K562 (cell line): ENCODE data around the gene RNF144A. TPM values are rescaled to one million over a fixed set of nuclear protein-coding genes. Genes with fewer than 3 reads are reported as not detected.

Experiments
- ATAC-seq: fragments of 200-7000 bp; cut with Tn5 transposase; 3 replicates; pipeline ENCODE4 v1.9.1; 2020; ENCODE audit warnings: moderate library complexity
- BruUV-seq: library from RNA; stranded (reverse); fragments of 400-500 nt; replicated peaks from 2 replicates; lab custom pipeline; 2021; lab: Mats Ljungman, UMichigan
- CTCF ChIA-PET: fragments of 300-600 bp; formaldehyde crosslinking; extraction: SDS; loops from one replicate; lab custom pipeline; 2021; ENCODE audit warnings: low intra/inter-chr PET ratio; lab: Yijun Ruan, JAX
- POLR2A ChIA-PET: fragments of 300-600, 350-650 bp; sonication (Branson Sonifier 250); formaldehyde crosslinking; extraction: SDS; loops from one replicate; lab custom pipeline; 2021; ENCODE audit warnings: antibody characterized with exemption, inconsistent platforms; lab: Yijun Ruan, JAX
- DNase-seq, 4 experiments: peaks; one replicate each; pipeline versions ENCODE4 v3.0.0 to v3.0.0-alpha.2; 2011 to 2018; ENCODE audit warnings: low spot score in 3 of 4, mixed read lengths in 3 of 4; ENCODE audit errors: extremely low read depth in 1 of 4
- FAIRE-seq: peaks from 2 replicates; lab custom pipeline; 2011; peaks lifted over from hg19 to GRCh38; lab: Jason Lieb, UNC
- H2AFZ ChIP-seq: 2 replicates; pipeline ENCODE4 v1.6.0; 2011; ENCODE audit warnings: low read depth, low read length, control low read depth, inconsistent platforms
- H3K27ac ChIP-seq: fragments of 200-600 bp; 3 replicates; pipeline ENCODE4 v1.8.0; 2011; ENCODE audit warnings: low read depth, mild to moderate bottlenecking, control low read depth, inconsistent platforms, low read length, moderate library complexity, mixed read lengths; ENCODE audit errors: extremely low read depth
- H3K27me3 ChIP-seq, 2 experiments: fragments of 300-600 bp in 1 of 2; 2 replicates in 1 of 2; 3 replicates in 1 of 2; pipeline versions ENCODE4 v1.6.0 to v1.8.0; 2011; ENCODE audit warnings: inconsistent platforms in 2 of 2, low read length in 2 of 2, mild to moderate bottlenecking in 1 of 2, mixed read lengths in 1 of 2, moderate library complexity in 1 of 2; ENCODE audit not compliant: control insufficient read depth in 2 of 2, insufficient read depth in 2 of 2
- H3K36me3 ChIP-seq: fragments of 300-600 bp; 3 replicates; pipeline ENCODE4 v1.8.0; 2011; ENCODE audit warnings: mild to moderate bottlenecking, low read length, inconsistent platforms; ENCODE audit not compliant: control insufficient read depth, insufficient read depth
- H3K4me1 ChIP-seq, 2 experiments: fragments of 200-600 bp in 1 of 2; replicated peaks in 1 of 2; 2 replicates in 1 of 2; 3 replicates in 1 of 2; pipeline versions ENCODE4 v1.5.1 to v1.8.0; 2011; ENCODE audit warnings: inconsistent platforms in 2 of 2, low read length in 2 of 2, mild to moderate bottlenecking in 1 of 2, mixed read lengths in 1 of 2, moderate library complexity in 1 of 2; ENCODE audit not compliant: control insufficient read depth in 2 of 2, insufficient read depth in 2 of 2
- H3K4me2 ChIP-seq: 2 replicates; pipeline ENCODE4 v1.6.1; 2011; ENCODE audit warnings: low read length, control low read depth, inconsistent platforms, mixed read lengths; ENCODE audit not compliant: insufficient read depth
- H3K4me3 ChIP-seq: fragments of 200-600 bp; sonication (generic), shearing (Covaris generic); 2 replicates; pipeline ENCODE4 v1.5.1; 2016; ENCODE audit warnings: control low read depth, inconsistent platforms
- H3K79me2 ChIP-seq: fragments of 200-600 bp; 3 replicates; pipeline ENCODE4 v1.8.0; 2011; ENCODE audit warnings: low read length, inconsistent platforms; ENCODE audit not compliant: control insufficient read depth, insufficient read depth
- H3K9ac ChIP-seq, 2 experiments: 2 replicates each; pipeline versions ENCODE4 v1.6.0 to v1.6.1; 2011; ENCODE audit warnings: low read depth in 2 of 2, low read length in 2 of 2, control low read depth in 1 of 2, inconsistent platforms in 1 of 2, mild to moderate bottlenecking in 1 of 2, mixed read lengths in 1 of 2; ENCODE audit not compliant: insufficient read depth in 1 of 2
- H3K9me1 ChIP-seq: one replicate; pipeline ENCODE4 v1.6.0; 2011; ENCODE audit warnings: inconsistent platforms, mild to moderate bottlenecking, low read length, moderate library complexity; ENCODE audit not compliant: control insufficient read depth, insufficient read depth
- H3K9me3 ChIP-seq: replicated peaks from 2 replicates; pipeline ENCODE4 v1.5.1; 2011; ENCODE audit warnings: low read depth, low read length, inconsistent platforms; ENCODE audit not compliant: control insufficient read depth, insufficient read depth
- H4K20me1 ChIP-seq: replicated peaks from 2 replicates; pipeline ENCODE4 v1.6.1; 2011; ENCODE audit warnings: low read length, inconsistent platforms, mixed read lengths; ENCODE audit not compliant: control insufficient read depth, insufficient read depth
- GATAD2B ChIP-seq: fragments of 450-650 bp; IDR thresholded peaks from 2 replicates; pipeline ENCODE4 v1.6.1; 2017; ENCODE audit warnings: mild to moderate bottlenecking, borderline replicate concordance
- KAT8 ChIP-seq: fragments of 450-650 bp; IDR thresholded peaks from 2 replicates; pipeline ENCODE4 v1.6.1; 2016; ENCODE audit warnings: low read depth, mild to moderate bottlenecking
- RBM39 ChIP-seq: fragments of 200-400 bp; formaldehyde crosslinking; optimal IDR thresholded peaks from 2 replicates; pipeline ENCODE3; 2018; ENCODE audit warnings: low read depth, low read length
- TAL1 ChIP-seq: fragments of 450-650 bp; IDR thresholded peaks from 2 replicates; pipeline ENCODE4 v1.6.1; 2016; ENCODE audit warnings: mild to moderate bottlenecking
- ZBTB7A ChIP-seq: IDR thresholded peaks from 2 replicates; pipeline ENCODE4 v1.6.1; 2011; ENCODE audit warnings: low read depth, mild to moderate bottlenecking, low read length, moderate library complexity, borderline replicate concordance; ENCODE audit not compliant: control insufficient read depth
- ZFP30 ChIP-seq: fragments of 250-450 bp; sonication (Bioruptor Pico); IDR thresholded peaks from 2 replicates; pipeline ENCODE4 v1.8.0; 2022; ENCODE audit warnings: moderate library complexity, mild to moderate bottlenecking, inconsistent platforms, borderline replicate concordance
- ZFP36 ChIP-seq: fragments of 150-350 bp; IDR thresholded peaks from 2 replicates; pipeline ENCODE4 v1.6.1; 2018; ENCODE audit warnings: low read length, low read depth; ENCODE audit not compliant: partially characterized antibody
- ZNF561 ChIP-seq: fragments of 450-650 bp; formaldehyde crosslinking; conservative IDR thresholded peaks from 2 replicates; pipeline ENCODE4 v1.4.0; 2020; ENCODE audit warnings: mild to moderate bottlenecking, moderate library complexity
- WGBS: fragments of 100-300 bp; shearing (Covaris generic); methylation state at CpG from one replicate; pipeline ENCODE4 v1.1.6; 2016; ENCODE audit warnings: low coverage, mixed read lengths; ENCODE audit not compliant: insufficient coverage; ENCODE audit errors: missing lambda C conversion rate; 5-methylcytosine and 5-hydroxymethylcytosine counted together
- in situ Hi-C: fragments of 300-500 bp; cut with MboI; formaldehyde crosslinking; loops from 4 replicates; pipeline ENCODE4 v1.15.0; 2018; ENCODE audit warnings: inconsistent platforms, mixed read lengths
- intact Hi-C: fragments of 100-400 bp; cut with micrococcal nuclease; formaldehyde crosslinking; loops from 2 replicates; pipeline ENCODE4 v1.14.2; 2022
- polyA plus RNA-seq, 8 experiments: library from polyadenylated mRNA; depleted of rRNA in 4 of 8; stranded (reverse) in 5 of 8; unstranded in 3 of 8; fragments of >200 nt; fragmentation: Nextera tagmentation in 2 of 8; fragmentation: Illumina TruSeq in 1 of 8; extraction: Ambion mirVana in 2 of 8; extraction: Trizol in 1 of 8; gene quantifications; 2 replicates each; pipeline versions ENCODE4 v1.2.1 to v1.2.3, GENCODE V29; 2011 to 2014; ENCODE audit warnings: inconsistent platforms in 1 of 8, missing spikeins in 1 of 8
- total RNA-seq, 7 experiments: library from RNA; depleted of rRNA in 6 of 7; stranded (reverse); fragments of >200 nt in 6 of 7; fragmentation: Illumina TruSeq in 2 of 7; extraction: Trizol in 2 of 7; gene quantifications; 2 replicates each; pipeline versions ENCODE4 v1.2.1 to v1.2.3, GENCODE V29; 2011 to 2021; ENCODE audit warnings: low replicate concordance in 1 of 7
- TF ChIP-seq, protein P1 (sequence below): sonication (generic); formaldehyde crosslinking; IDR thresholded peaks from 2 replicates; pipeline ENCODE4 v1.4.0; 2020; ENCODE audit warnings: mild to moderate bottlenecking, missing genetic modification reagents
- TF ChIP-seq, protein P2 (sequence below): sonication (generic); formaldehyde crosslinking; IDR thresholded peaks from 2 replicates; pipeline ENCODE4 v1.8.1; 2023; ENCODE audit warnings: mild to moderate bottlenecking, missing genetic modification reagents, moderate library complexity

RNF144A gene
- total and polyA plus RNA-seq, 9 of the 15 experiments (the other 6 are each of a cell fraction or from before 2014, with no cell fraction given) = 0.96 to 11.3 (median 6.2) TPM

DNA sequence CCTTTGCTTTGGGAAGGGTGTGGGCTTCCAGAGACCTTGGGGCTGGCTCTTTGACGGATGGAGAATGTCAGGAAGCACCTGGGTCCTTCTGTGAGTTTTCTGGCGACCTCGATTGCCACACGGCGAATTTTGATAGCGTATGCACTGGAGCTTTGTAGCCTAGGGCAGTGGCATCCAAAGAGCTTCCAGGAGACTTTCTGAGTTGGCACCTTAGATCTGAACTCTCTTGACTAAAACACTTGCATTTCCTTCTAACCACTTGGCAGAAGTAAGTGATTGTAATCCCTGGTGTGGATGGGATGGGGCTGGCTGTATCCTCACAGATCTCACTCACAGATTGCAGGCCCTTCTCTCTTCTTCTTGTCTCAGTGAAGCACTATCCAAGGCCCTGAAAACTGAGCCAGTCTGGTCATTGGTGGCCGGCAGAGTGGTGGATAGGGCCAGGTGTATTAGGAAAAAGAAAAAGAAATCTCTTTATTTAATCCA lies 7.8 kb downstream of the RNF144A start:
- no peak overlapping the region for H3K4me3 ChIP-seq
- DNase-seq (no peak), FAIRE-seq (no peak), ATAC-seq (no peak)
- no peaks in the 10 kb centered on the region for H3K36me3 ChIP-seq
- no peak for TF ChIP-seq GATAD2B
- TF ChIP-seq KAT8 = no peak
- TF ChIP-seq ZFP30 (CRISPR knock-in tag) = no peak
- in situ Hi-C loops = no loop called here
- WGBS = 64% methylated on average over 7 of the region's 7 CpGs
- H3K9me1 ChIP-seq = peaks cover 3% of the 10 kb centered on the region
- no peak overlapping the region for H3K27ac ChIP-seq
- no TSS peak for BruUV-seq
- H3K4me2 ChIP-seq = no peak overlapping the region
- intact Hi-C loops = no loop called here
- H3K4me1 ChIP-seq = peaks cover 4 to 6% of the 10 kb centered on the region in 2 experiments; a peak in 3 of 5 replicates
- H3K27me3 ChIP-seq = no peaks in the 10 kb centered on the region
- H3K79me2 ChIP-seq = no peaks in the 10 kb centered on the region
- CTCF ChIA-PET = no interaction called here
- POLR2A ChIA-PET = no interaction called here
- no peak overlapping the region for H2AFZ ChIP-seq
- H4K20me1 ChIP-seq = peaks cover 17% of the 10 kb centered on the region
- H3K9ac ChIP-seq = no peak overlapping the region
- H3K9me3 ChIP-seq = no peaks in the 10 kb centered on the region

DNA sequence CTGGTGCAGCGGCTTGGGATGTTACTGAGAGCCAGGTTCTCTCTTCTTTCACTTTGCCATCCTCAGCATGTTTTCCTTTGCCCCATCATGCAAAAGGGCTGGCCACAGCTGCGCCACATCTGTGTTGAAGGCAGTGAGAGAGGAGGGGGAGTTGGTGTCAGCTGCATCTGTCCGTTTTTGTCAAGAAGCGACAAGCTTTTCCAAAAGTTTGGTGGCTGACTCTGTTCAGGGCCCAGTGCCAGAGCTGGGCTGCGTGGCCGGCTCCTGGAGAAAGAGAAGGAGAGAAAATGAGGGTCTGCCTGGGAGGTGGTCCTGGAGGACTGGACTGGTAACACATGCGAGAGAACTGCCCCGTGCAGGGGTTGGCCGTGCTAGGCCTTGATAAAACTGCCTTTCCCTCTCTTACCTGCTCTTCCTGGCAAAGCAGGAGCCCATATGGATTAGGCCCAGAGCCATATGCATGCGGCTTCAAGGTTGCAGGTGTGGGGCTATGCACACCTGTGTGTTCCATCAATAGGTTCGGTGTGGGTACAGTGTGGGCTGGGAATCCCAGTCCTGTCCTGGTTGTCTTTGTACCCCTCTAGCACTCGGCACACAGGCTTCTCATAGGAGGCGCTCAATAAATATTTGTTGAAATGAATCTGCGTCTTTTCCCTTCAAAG lies 9.0 kb downstream of the RNF144A start:
- Histone ChIP-seq H3K9me3 (no peaks in the 10 kb centered on the region), H3K27ac (no peak overlapping the region), H3K4me3 (no peak overlapping the region), H2AFZ (no peak overlapping the region), H3K27me3 (no peaks in the 10 kb centered on the region), H3K36me3 (no peaks in the 10 kb centered on the region), H3K79me2 (no peaks in the 10 kb centered on the region), H3K4me1 (peaks cover 4 to 5% of the 10 kb centered on the region in 2 experiments; a peak in 3 of 5 replicates), H3K4me2 (no peak overlapping the region), H4K20me1 (peaks cover 17% of the 10 kb centered on the region), H3K9ac (no peak overlapping the region), H3K9me1 (peaks cover 3% of the 10 kb centered on the region)
- no peak for DNase-seq
- 74% methylated on average over 11 of the region's 14 CpGs for WGBS
- ChIA-PET POLR2A (interaction anchor here (0.5 kb wide), 1 partner anchor 367 kb away, joined by 3 read pairs; no protein-coding TSS in a partner anchor), CTCF (no interaction called here)
- in situ Hi-C loops (no loop called here), intact Hi-C loops (no loop called here)
- no peak for FAIRE-seq
- no peak for TF ChIP-seq TAL1
- no peak for TF ChIP-seq ZNF561
- no peak for TF ChIP-seq ZFP36
- TF ChIP-seq, protein P1, sequence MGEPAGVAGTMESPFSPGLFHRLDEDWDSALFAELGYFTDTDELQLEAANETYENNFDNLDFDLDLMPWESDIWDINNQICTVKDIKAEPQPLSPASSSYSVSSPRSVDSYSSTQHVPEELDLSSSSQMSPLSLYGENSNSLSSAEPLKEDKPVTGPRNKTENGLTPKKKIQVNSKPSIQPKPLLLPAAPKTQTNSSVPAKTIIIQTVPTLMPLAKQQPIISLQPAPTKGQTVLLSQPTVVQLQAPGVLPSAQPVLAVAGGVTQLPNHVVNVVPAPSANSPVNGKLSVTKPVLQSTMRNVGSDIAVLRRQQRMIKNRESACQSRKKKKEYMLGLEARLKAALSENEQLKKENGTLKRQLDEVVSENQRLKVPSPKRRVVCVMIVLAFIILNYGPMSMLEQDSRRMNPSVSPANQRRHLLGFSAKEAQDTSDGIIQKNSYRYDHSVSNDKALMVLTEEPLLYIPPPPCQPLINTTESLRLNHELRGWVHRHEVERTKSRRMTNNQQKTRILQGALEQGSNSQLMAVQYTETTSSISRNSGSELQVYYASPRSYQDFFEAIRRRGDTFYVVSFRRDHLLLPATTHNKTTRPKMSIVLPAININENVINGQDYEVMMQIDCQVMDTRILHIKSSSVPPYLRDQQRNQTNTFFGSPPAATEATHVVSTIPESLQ (CRISPR knock-in tag) = no peak
- TF ChIP-seq, protein P2, sequence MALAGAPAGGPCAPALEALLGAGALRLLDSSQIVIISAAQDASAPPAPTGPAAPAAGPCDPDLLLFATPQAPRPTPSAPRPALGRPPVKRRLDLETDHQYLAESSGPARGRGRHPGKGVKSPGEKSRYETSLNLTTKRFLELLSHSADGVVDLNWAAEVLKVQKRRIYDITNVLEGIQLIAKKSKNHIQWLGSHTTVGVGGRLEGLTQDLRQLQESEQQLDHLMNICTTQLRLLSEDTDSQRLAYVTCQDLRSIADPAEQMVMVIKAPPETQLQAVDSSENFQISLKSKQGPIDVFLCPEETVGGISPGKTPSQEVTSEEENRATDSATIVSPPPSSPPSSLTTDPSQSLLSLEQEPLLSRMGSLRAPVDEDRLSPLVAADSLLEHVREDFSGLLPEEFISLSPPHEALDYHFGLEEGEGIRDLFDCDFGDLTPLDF (CRISPR knock-in tag) = no peak
- TF ChIP-seq ZBTB7A = no peak
- TF ChIP-seq RBM39 = no peak
- ATAC-seq = no peak
- BruUV-seq = no TSS peak
